GM10847 (cell line): ENCODE data around the gene FUT3.

Experiments used
- POLR2A ChIP-seq: IDR thresholded peaks from 2 replicates; pipeline ENCODE4 v1.6.1; 2011; ENCODE audit not compliant: insufficient read length; ENCODE audit errors: extremely low read depth

FUT3 gene

GRCh38 chr19:5814123-5814851 lies 37.0 kb downstream of the FUT3 start:
- no peak for TF ChIP-seq POLR2A

DNA sequence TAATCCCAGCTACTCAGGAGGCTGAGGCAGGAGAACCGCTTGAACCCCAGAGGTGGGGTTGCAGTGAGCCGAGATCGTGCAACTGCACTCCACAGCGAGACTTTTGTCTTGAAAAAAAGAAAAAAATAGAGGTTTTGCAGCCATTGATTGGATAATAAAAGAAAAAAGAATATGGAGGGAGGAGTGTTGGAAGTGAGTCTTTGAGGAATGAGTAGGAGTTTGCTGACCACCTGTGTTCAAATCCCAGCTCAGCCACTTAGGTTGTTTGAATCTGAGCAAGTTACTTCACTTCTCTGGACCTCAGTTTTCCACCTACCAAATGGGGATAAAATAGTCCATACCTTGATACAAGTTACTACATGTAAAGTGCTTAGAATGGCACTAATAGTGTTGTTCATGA lies 40.1 kb downstream of the FUT3 start:
- TF ChIP-seq POLR2A, result no peak

DNA sequence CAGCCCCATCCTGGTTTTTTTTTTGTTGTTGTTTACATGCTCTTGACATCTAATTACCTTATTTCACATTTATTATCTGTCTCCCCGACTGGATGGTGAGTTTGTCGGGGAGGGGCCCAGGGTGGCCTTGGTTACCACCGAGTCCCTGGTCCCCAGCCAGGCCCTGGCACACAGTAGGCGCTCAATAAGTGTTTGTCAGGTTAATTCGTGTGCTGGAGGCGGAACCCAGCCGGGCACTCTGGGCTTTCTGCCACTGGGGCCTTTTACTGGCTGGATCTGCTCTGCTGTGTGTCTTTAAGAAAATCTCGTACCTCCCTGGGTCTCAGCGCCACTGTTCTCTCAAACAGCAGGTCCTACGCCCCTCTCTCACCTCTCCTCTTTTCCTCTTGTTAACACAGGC lies 41.8 kb downstream of the FUT3 start:
- TF ChIP-seq POLR2A, result no peak

DNA sequence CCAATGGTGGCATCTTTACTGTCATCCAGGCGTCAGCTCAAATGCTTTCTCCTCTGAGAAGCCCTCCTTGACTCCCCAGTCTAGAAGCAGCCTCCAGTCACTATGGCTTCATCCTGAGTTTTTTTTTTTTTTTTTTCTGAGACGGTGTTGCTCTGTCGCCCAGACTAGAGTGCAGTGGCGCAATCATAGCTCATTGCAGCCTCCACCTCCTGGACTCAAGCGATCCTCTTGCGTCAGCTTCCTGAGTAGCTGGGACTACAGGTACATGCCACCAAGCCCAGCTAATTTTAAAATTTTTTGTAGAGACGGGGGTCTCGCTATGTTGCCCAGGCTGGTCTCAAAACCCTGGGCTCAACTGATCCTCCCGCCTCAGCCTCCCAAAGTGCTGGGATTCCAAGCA lies 42.2 kb downstream of the FUT3 start:
- TF ChIP-seq POLR2A, result no peak

DNA sequence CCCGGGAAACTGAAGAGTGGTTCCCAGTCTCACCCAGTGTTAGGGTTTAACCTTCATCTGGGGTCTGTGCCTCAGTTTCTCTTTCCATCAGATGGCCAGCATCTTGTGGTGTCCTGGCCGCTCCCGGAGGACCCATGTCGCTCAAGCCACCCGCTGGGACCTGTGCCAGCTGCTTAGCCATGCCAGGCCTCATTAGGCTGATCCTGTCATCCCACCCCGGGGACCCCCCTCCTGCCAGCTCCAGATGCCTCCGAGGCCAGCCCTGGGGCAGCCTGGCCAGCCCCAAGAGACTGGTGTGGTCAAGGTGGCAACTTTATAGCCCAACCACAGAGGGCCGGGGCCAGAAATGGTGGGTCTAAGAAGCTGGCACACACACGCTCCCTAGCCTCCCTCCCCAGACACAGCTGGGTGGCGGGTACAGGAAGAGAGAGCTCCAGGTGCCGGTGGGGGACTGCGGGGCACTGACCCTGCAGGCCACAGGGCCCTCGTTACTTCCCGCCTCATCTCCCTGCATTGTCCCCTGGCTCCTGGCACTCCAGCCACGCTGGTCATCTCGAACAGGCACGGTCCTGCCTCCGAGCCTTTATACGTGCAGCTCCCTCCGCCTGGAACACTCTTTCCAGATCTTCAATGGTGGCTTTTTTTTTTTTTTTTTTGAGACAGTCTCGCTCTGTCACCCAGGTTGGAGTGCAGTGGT lies 43.0 kb downstream of the FUT3 start:
- TF ChIP-seq POLR2A, result no peak

- no peak for TF ChIP-seq POLR2A
Observed at GRCh38 chr19:5806905-5807304, 44.3 kb downstream of the FUT3 start.

DNA sequence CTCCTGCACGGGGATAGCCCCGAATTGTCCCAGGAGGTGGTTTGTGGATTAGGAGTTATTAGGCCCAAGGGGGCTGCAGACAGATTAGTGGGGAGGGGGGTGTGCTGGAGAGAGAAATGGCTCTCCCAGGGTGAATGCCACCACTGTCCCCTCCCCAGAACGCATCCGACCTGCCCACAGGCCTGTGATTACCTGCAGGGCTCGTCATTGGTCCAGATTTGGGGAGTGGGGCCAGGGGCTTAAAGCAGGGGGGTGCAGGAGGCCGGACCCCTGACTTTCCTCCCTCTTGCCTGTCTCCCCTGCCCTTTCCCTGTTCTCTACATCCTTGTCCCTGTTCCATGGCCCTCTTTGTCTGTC lies 45.1 kb downstream of the FUT3 start:
- no peak for TF ChIP-seq POLR2A

- no peak for TF ChIP-seq POLR2A
Observed at GRCh38 chr19:5805462-5806132, 45.7 kb downstream of the FUT3 start.

DNA sequence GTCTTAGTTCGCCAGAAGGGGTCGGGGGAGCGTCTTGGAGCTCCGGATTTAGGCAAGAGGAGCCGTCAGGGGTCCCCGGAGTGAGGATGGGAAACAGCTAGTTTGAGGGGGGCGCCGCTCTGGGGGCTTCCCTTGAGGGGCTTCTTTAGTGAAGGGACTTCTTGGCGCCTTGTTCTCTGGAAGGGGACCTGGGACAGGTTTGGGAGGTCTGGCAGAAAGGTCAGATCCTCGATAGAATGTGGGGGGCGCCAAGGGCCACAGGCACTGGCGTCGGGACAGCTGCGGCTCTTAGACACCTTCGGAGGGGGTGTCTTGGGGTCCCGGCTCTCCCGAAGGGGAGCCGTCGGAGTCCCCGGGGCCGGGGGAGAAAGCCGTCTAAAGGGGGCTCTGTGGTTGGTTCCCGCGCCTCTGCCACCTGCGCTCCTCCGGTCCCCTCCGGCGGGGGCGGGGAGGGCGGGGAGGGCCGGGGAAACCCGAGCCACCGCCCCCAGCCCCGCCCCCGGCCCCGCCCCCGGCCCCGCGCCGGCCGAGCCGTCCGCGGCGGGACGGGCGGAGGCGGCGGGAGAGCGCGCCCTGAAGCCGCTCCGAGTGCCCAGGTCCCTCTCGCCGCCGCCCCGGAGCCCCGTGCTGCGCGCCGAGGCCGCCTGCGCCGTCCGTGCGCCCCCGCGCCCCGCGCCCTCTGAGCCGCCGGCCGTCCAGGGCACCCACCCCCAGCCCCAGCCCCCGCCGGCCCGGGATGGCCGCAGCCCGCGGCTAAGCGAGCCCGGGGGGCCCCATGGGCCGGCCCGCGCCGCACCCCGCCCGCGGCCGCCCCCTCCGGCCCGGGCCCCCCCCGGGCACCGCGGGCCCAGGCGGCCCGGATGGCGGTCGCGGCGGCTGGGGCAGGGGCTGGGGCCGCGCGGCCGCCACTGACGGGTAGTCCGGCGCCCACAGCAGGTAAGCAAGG lies 46.5 kb downstream of the FUT3 start, which contains the start of gene NRTN:
TSS of gene NRTN (plus strand) at position 552 of the 946 bp plus-strand sequence. CDS start 19,099 bp downstream, outside the sequence.
- no peak for TF ChIP-seq POLR2A

DNA sequence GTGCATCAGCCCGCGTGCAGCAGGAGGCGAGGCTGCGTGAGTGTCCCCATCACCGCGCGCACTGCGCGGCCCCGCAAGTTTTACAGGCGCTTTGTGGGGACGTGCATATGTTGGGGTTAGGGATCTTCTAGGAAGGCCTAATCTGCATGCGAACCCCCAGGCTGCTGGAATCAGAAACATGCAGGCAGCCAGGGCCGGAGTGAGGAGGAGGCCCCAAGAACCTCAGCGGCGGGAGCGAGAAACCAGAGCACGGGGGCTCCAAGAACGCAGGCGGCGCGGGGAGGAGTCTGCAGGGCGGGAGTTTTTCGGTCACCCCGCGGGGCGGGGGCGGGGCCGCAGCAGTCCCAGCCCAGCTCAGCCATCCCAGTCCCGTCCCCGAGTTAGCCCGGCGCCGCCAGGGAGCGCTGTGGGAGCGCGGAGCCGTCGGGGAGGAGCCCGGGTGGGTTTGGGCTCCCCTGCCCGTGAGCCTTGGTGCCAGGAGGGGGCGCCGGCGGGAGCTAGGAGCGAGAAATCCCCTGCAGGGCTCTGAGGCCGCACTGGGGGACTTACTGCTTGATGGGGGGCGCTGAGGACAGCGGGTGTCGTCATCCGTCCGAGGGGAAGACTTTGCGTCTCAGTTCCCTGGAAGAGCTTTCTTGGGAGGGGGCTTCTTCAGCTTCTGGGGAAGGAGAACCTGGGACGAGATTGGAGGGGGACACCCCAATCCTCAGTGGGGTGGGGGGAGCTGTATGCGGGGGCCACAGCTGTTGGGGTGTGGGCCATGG lies 47.3 kb downstream of the FUT3 start:
- no peak for TF ChIP-seq POLR2A

- TF ChIP-seq POLR2A, result no peak
Observed at GRCh38 chr19:5803441-5803751, 47.9 kb downstream of the FUT3 start.

- TF ChIP-seq POLR2A, result no peak
Observed at GRCh38 chr19:5801796-5802619, 49.2 kb downstream of the FUT3 start.

GRCh38 chr19:5800361-5801270 lies 50.6 kb downstream of the FUT3 start:
- TF ChIP-seq POLR2A, result no peak
